GM21737 (cell line): ENCODE results near the gene XRN1.

ENCODE experiments used
- ATAC-seq: cut with Tn5 transposase; IDR thresholded peaks from one replicate; pipeline ENCODE4 v1.9.1; 2021; ENCODE audit warnings: mild to moderate bottlenecking, moderate library complexity; ENCODE audit not compliant: unreplicated experiment

XRN1 gene

GRCh38 chr3:142272200-142272891 is 175.5 kb downstream of the XRN1 start:
- no peak for ATAC-seq

- ATAC-seq, result no peak
Measured at GRCh38 chr3:142270407-142270806, 177.4 kb downstream of the XRN1 start.

- ATAC-seq, result no peak
Measured at GRCh38 chr3:142269767-142270166, 178.1 kb downstream of the XRN1 start.

GRCh38 chr3:142268426-142268825 is 179.4 kb downstream of the XRN1 start:
- no peak for ATAC-seq

GRCh38 chr3:142267269-142267668 is 180.6 kb downstream of the XRN1 start:
- ATAC-seq, result no peak

GRCh38 chr3:142263112-142263511 is 184.7 kb downstream of the XRN1 start:
- no peak for ATAC-seq

- ATAC-seq, result no peak
Measured at GRCh38 chr3:142259359-142259758, 188.5 kb downstream of the XRN1 start.

GRCh38 chr3:142256712-142257333 is 191.0 kb downstream of the XRN1 start:
- ATAC-seq, result no peak
